PC-9 (cell line): Measurements from ENCODE around the gene SPATA20.

ENCODE experiments used
- CTCF ChIP-seq: fragments of 200-600 bp; sonication (generic); conservative IDR thresholded peaks from 2 replicates; pipeline ENCODE4 v1.6.1; 2017; ENCODE audit warnings: mixed run types, antibody characterized with exemption, mild to moderate bottlenecking, moderate library complexity
- EZH2 ChIP-seq: fragments of 200-600 bp; sonication (generic); IDR thresholded peaks from 2 replicates; pipeline ENCODE4 v1.8.0; 2017; ENCODE audit warnings: antibody characterized with exemption, low read depth

GRCh38 chr17:50584116-50584515 lies 37.1 kb downstream of the SPATA20 start:
- no peak for TF ChIP-seq CTCF
- no peak for TF ChIP-seq EZH2
